Keratinocyte (primary cell): ENCODE results near the gene GLT1D1. TPM values are rescaled to one million over a fixed set of nuclear protein-coding genes. Genes with fewer than 3 reads are reported as not detected.

Source experiments
- DNase-seq: peaks from one replicate; pipeline ENCODE4 v3.0.0-alpha.2; 2011; ENCODE audit warnings: low read depth, missing footprints, low spot score
- FAIRE-seq: peaks from 2 replicates; lab custom pipeline; 2011; peaks lifted over from hg19 to GRCh38; lab: Jason Lieb, UNC
- H2AFZ ChIP-seq: 2 replicates; pipeline ENCODE4 v1.6.0; 2012; ENCODE audit warnings: low read length, control low read depth, inconsistent platforms; ENCODE audit not compliant: control insufficient read depth
- H3K27ac ChIP-seq: 2 replicates; pipeline ENCODE4 v1.5.1; 2011; ENCODE audit warnings: low read length; ENCODE audit not compliant: control insufficient read depth, insufficient read depth
- H3K27me3 ChIP-seq: 3 replicates; pipeline ENCODE4 v1.6.0; 2011; ENCODE audit warnings: low read length; ENCODE audit not compliant: control insufficient read depth, insufficient read depth; ENCODE audit errors: extremely low read depth
- H3K36me3 ChIP-seq, 2 experiments: 2 replicates in 1 of 2; 3 replicates in 1 of 2; pipeline ENCODE4 v1.5.1; 2011; ENCODE audit warnings: low read length in 2 of 2, mild to moderate bottlenecking in 1 of 2; ENCODE audit not compliant: control insufficient read depth in 2 of 2, insufficient read depth in 2 of 2; ENCODE audit errors: extremely low read depth in 1 of 2
- H3K4me1 ChIP-seq: 3 replicates; pipeline ENCODE4 v1.5.1; 2011; ENCODE audit warnings: low read length; ENCODE audit not compliant: control insufficient read depth, insufficient read depth; ENCODE audit errors: extremely low read depth
- H3K4me2 ChIP-seq: 3 replicates; pipeline ENCODE4 v1.6.0; 2011; ENCODE audit warnings: low read depth, low read length; ENCODE audit not compliant: control insufficient read depth, insufficient read depth; ENCODE audit errors: extremely low read depth
- H3K4me3 ChIP-seq, 3 experiments: fragments of 200-600 bp in 1 of 3; sonication (generic) in 1 of 3; 2 replicates in 2 of 3; 3 replicates in 1 of 3; pipeline ENCODE4 v1.5.1; 2011 to 2016; ENCODE audit warnings: low read length in 3 of 3, mild to moderate bottlenecking in 3 of 3, control low read depth in 2 of 3, inconsistent platforms in 1 of 3, low read depth in 1 of 3, mixed read lengths in 1 of 3, mixed run types in 1 of 3, moderate library complexity in 1 of 3; ENCODE audit not compliant: control insufficient read depth in 2 of 3, insufficient read depth in 2 of 3; ENCODE audit errors: extremely low read depth in 1 of 3
- H3K79me2 ChIP-seq: 2 replicates; pipeline ENCODE4 v1.6.0; 2012; ENCODE audit warnings: low read length; ENCODE audit not compliant: control insufficient read depth, insufficient read depth
- H3K9ac ChIP-seq: 3 replicates; pipeline ENCODE4 v1.6.0; 2011; ENCODE audit warnings: low read length; ENCODE audit not compliant: control insufficient read depth, insufficient read depth; ENCODE audit errors: extremely low read depth
- H3K9me1 ChIP-seq: 3 replicates; pipeline ENCODE4 v1.6.0; 2011; ENCODE audit warnings: low read length; ENCODE audit not compliant: control insufficient read depth, insufficient read depth; ENCODE audit errors: extremely low read depth
- H3K9me3 ChIP-seq: 2 replicates; pipeline ENCODE4 v1.5.1; 2012; ENCODE audit warnings: low read depth, low read length; ENCODE audit not compliant: control insufficient read depth
- H4K20me1 ChIP-seq: 3 replicates; pipeline ENCODE4 v1.6.0; 2011; ENCODE audit warnings: low read length; ENCODE audit not compliant: control insufficient read depth, insufficient read depth; ENCODE audit errors: extremely low read depth
- EZH2 ChIP-seq: IDR thresholded peaks from one replicate; pipeline ENCODE4 v1.6.1; 2012; ENCODE audit warnings: inconsistent platforms, mild to moderate bottlenecking, low read length, moderate library complexity
- dilution Hi-C: fragments of 300-500 bp; cut with MboI; formaldehyde crosslinking; loops from one replicate; pipeline ENCODE4 v1.7.0; 2020; ENCODE audit warnings: low sequenced_read_pairs; ENCODE audit not compliant: extremely low pct_ligation_motif_present
- polyA plus RNA-seq, 5 experiments: library from polyadenylated mRNA; depleted of rRNA in 3 of 5; stranded (reverse) in 3 of 5; stranded (forward) in 1 of 5; unstranded in 1 of 5; fragments of >200 nt; gene quantifications; 1 replicate in 1 of 5; 2 replicates in 3 of 5; 3 replicates in 1 of 5; pipeline versions ENCODE4 v1.2.1 to v1.2.3, GENCODE V29; 2011 to 2012; ENCODE audit warnings: missing spikeins in 2 of 5, low read depth in 1 of 5, low replicate concordance in 1 of 5
- TF ChIP-seq, protein P1 (sequence below), 3 experiments: IDR thresholded peaks in 1 of 3; conservative IDR thresholded peaks in 1 of 3; optimal IDR thresholded peaks in 1 of 3; 2 replicates in 2 of 3; 3 replicates in 1 of 3; pipeline versions ENCODE3 to v1.5.1; 2011; ENCODE audit warnings: low read length in 3 of 3, mild to moderate bottlenecking in 3 of 3, moderate library complexity in 2 of 3, control low read depth in 1 of 3, inconsistent platforms in 1 of 3; ENCODE audit not compliant: insufficient read depth in 2 of 3; ENCODE audit errors: extremely low read depth in 1 of 3

The GLT1D1 gene
- polyA plus RNA-seq, 1 donor (not counting 4 experiments of a cell fraction or from before 2014, with no cell fraction given): not detected

DNA sequence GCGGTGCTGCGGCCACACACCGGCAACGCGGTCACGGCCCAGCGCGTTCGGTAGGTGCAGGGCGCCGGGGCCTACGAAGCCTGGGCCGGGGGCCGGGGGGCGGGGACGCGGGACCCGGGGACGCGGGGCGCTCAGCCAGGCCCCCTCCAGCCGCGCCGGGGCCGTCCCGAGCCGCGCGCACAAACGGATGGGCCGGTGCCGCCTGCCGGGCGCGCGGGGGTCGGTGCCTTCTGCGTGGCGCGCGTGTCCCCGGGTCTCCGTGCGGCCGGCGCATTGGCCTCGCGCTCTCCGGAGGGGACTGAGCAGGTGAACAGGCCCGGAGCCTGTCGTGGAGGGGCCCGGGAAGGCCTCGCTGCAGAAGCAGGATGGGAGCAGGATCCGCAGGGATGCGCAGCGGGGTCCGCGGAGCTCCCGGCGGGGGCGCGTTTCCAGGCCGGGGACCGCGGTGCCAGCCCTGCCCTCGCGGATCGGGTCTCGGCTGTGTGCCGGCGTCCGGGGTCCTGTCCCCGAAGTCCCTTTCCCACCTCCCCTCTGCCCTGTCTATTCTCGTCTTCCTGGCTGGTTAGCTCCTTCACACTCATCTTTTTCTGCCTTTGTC, 421 bp downstream of the GLT1D1 start:
- no peak overlapping the region for H3K4me3 ChIP-seq
- H3K4me1 ChIP-seq: no peaks in the 10 kb centered on the region
- no peaks in the 10 kb centered on the region for H3K9me1 ChIP-seq
- no peak overlapping the region for H3K27ac ChIP-seq
- DNase-seq (no peak), FAIRE-seq (no peak)
- dilution Hi-C loops: no loop called here
- peaks cover 15% of the 10 kb centered on the region for H3K27me3 ChIP-seq
- H2AFZ ChIP-seq: no peak overlapping the region
- no peaks in the 10 kb centered on the region for H3K36me3 ChIP-seq
- no peak for TF ChIP-seq EZH2
- TF ChIP-seq, protein P1, sequence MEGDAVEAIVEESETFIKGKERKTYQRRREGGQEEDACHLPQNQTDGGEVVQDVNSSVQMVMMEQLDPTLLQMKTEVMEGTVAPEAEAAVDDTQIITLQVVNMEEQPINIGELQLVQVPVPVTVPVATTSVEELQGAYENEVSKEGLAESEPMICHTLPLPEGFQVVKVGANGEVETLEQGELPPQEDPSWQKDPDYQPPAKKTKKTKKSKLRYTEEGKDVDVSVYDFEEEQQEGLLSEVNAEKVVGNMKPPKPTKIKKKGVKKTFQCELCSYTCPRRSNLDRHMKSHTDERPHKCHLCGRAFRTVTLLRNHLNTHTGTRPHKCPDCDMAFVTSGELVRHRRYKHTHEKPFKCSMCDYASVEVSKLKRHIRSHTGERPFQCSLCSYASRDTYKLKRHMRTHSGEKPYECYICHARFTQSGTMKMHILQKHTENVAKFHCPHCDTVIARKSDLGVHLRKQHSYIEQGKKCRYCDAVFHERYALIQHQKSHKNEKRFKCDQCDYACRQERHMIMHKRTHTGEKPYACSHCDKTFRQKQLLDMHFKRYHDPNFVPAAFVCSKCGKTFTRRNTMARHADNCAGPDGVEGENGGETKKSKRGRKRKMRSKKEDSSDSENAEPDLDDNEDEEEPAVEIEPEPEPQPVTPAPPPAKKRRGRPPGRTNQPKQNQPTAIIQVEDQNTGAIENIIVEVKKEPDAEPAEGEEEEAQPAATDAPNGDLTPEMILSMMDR (optimal IDR thresholded peaks at IDR 0.05 in 1 of 3, IDR thresholded peaks at IDR 0.05 in 1 of 3, conservative IDR thresholded peaks at IDR 0.05 in 1 of 3; ENCODE audit: extremely low read depth in 1 of 3, insufficient read depth in 2 of 3, low read length in 3 of 3): no peak
- no peaks in the 10 kb centered on the region for H4K20me1 ChIP-seq
- H3K79me2 ChIP-seq: no peaks in the 10 kb centered on the region
- H3K9me3 ChIP-seq: no peaks in the 10 kb centered on the region
- no peak overlapping the region for H3K9ac ChIP-seq
- H3K4me2 ChIP-seq: no peak overlapping the region

DNA sequence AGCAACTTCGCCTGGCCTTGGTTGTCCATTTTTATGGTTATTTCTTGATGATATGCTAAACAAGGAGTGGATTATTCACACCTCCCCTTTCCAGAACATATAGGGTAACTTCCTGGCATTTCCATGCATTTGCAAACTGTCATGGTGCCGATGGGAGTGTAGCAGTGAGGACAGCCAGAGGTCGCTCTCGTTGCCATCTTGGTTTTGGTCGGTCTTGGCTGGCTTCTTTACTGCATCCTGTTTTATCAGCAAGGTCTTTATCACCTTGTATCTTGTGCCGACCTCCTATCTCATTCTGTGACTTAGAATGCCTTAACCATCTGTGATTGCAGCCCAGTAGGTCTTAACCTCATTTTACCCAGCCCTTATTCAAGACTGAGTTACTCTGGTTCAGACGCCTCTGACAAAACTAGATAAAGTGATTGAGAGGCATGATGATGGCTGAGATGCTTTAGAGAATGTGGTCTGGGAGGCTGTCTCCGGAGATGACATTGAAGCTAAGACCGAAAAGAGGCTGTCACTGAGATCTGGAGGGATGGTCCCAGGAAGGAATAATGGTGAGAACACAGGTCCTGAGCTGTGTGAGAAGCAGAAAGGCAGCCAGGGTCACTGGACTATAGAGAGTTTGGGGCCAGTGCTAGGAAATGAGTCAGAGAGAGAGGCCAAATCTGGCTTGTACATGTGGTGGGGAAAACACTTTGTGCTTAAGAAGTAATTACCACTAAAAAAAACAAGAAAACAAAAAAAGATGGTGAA, 2.9 kb downstream of the GLT1D1 start:
- H3K9me3 ChIP-seq: peaks cover 4% of the 10 kb centered on the region
- no peak overlapping the region for H3K27ac ChIP-seq
- H3K4me3 ChIP-seq: no peak overlapping the region
- H3K4me1 ChIP-seq: no peaks in the 10 kb centered on the region
- H3K4me2 ChIP-seq: no peak overlapping the region
- no peak for FAIRE-seq
- H3K79me2 ChIP-seq: no peaks in the 10 kb centered on the region
- TF ChIP-seq EZH2: no peak
- TF ChIP-seq, protein P1 (optimal IDR thresholded peaks at IDR 0.05 in 1 of 3, IDR thresholded peaks at IDR 0.05 in 1 of 3, conservative IDR thresholded peaks at IDR 0.05 in 1 of 3; ENCODE audit: extremely low read depth in 1 of 3, insufficient read depth in 2 of 3, low read length in 3 of 3): no peak
- peaks cover 15% of the 10 kb centered on the region for H3K27me3 ChIP-seq
- no peak overlapping the region for H2AFZ ChIP-seq
- H4K20me1 ChIP-seq: no peaks in the 10 kb centered on the region
- no peak for DNase-seq
- H3K9ac ChIP-seq: no peak overlapping the region
- H3K9me1 ChIP-seq: no peaks in the 10 kb centered on the region
- dilution Hi-C loops: no loop called here
- H3K36me3 ChIP-seq: no peaks in the 10 kb centered on the region
